K562 (cell line): Measurements from ENCODE around the gene CSDE1. TPM values are rescaled to one million over a fixed set of nuclear protein-coding genes. Genes with fewer than 3 reads are reported as not detected.

Experiments used
- ASH1L ChIP-seq: fragments of 450-650 bp; IDR thresholded peaks from 2 replicates; pipeline ENCODE4 v1.6.1; 2018; ENCODE audit warnings: borderline replicate concordance, mild to moderate bottlenecking, low read depth; ENCODE audit not compliant: partially characterized antibody
- CEBPG ChIP-seq, 3 experiments: fragments of 200-800 bp in 1 of 3; sonication (Bioruptor generic) in 1 of 3; sonication (generic) in 1 of 3; formaldehyde crosslinking in 1 of 3; IDR thresholded peaks in 2 of 3; conservative IDR thresholded peaks in 1 of 3; 2 replicates each; pipeline versions ENCODE4 v1.6.1 to v1.8.0; 2016 to 2022; ENCODE audit warnings: missing compliant biosample characterization in 2 of 3, missing genetic modification characterization in 2 of 3, mild to moderate bottlenecking in 1 of 3, missing genetic modification reagents in 1 of 3
- ELF4 ChIP-seq: fragments of 450-650 bp; formaldehyde crosslinking; IDR thresholded peaks from 2 replicates; pipeline ENCODE4 v1.4.0; 2022; ENCODE audit warnings: missing genetic modification characterization
- FOXM1 ChIP-seq, 2 experiments: fragments of 450-650 bp in 1 of 2; sonication (generic) in 1 of 2; formaldehyde crosslinking in 1 of 2; IDR thresholded peaks; 2 replicates each; pipeline versions ENCODE4 v1.6.1 to v1.9.0; 2017 to 2022; ENCODE audit warnings: low read depth in 2 of 2, mild to moderate bottlenecking in 2 of 2, missing genetic modification reagents in 1 of 2, moderate library complexity in 1 of 2
- HMGN3 ChIP-seq: IDR thresholded peaks from 2 replicates; pipeline ENCODE4 v1.6.1; 2011; ENCODE audit warnings: borderline replicate concordance, low read depth, mild to moderate bottlenecking, mixed read lengths, low read length; ENCODE audit not compliant: insufficient read length; ENCODE audit errors: extremely low read depth
- NELFE ChIP-seq: IDR thresholded peaks from 2 replicates; pipeline ENCODE4 v1.6.1; 2011; ENCODE audit warnings: mild to moderate bottlenecking; ENCODE audit not compliant: insufficient read depth, insufficient read length
- NFXL1 ChIP-seq: fragments of 450-650 bp; formaldehyde crosslinking; IDR thresholded peaks from 2 replicates; pipeline ENCODE4 v1.4.0; 2021; ENCODE audit warnings: mild to moderate bottlenecking
- PML ChIP-seq: IDR thresholded peaks from 2 replicates; pipeline ENCODE4 v1.6.1; 2012; ENCODE audit warnings: low read length, inconsistent platforms
- POLR2G ChIP-seq: fragments of 200-400 bp; formaldehyde crosslinking; IDR thresholded peaks from 2 replicates; pipeline ENCODE4 v1.6.1; 2017; ENCODE audit warnings: low read depth, mild to moderate bottlenecking, antibody characterized with exemption, low read length, moderate library complexity
- RCOR1 ChIP-seq, 2 experiments: IDR thresholded peaks; 2 replicates each; pipeline ENCODE4 v1.6.1; 2012; ENCODE audit warnings: low read depth in 2 of 2, low read length in 2 of 2, borderline replicate concordance in 1 of 2, improper control_type of control experiment in 1 of 2
- SMAD3 ChIP-seq: fragments of 450-650 bp; formaldehyde crosslinking; conservative IDR thresholded peaks from 2 replicates; pipeline ENCODE4 v1.4.0; 2020; ENCODE audit warnings: mild to moderate bottlenecking
- TFAM ChIP-seq: fragments of 250-450 bp; sonication (Bioruptor Pico); conservative IDR thresholded peaks from 2 replicates; pipeline ENCODE4 v1.5.0; 2021; ENCODE audit warnings: mild to moderate bottlenecking, moderate library complexity
- ZNF224 ChIP-seq: sonication (generic); formaldehyde crosslinking; IDR thresholded peaks from 2 replicates; pipeline ENCODE4 v1.8.0; 2022; ENCODE audit warnings: mild to moderate bottlenecking, missing genetic modification reagents
- polyA plus RNA-seq, 8 experiments: library from polyadenylated mRNA; depleted of rRNA in 4 of 8; stranded (reverse) in 5 of 8; unstranded in 3 of 8; fragments of >200 nt; fragmentation: Nextera tagmentation in 2 of 8; fragmentation: Illumina TruSeq in 1 of 8; extraction: Ambion mirVana in 2 of 8; extraction: Trizol in 1 of 8; gene quantifications; 2 replicates each; pipeline versions ENCODE4 v1.2.1 to v1.2.3, GENCODE V29; 2011 to 2014; ENCODE audit warnings: inconsistent platforms in 1 of 8, missing spikeins in 1 of 8
- total RNA-seq, 7 experiments: library from RNA; depleted of rRNA in 6 of 7; stranded (reverse); fragments of >200 nt in 6 of 7; fragmentation: Illumina TruSeq in 2 of 7; extraction: Trizol in 2 of 7; gene quantifications; 2 replicates each; pipeline versions ENCODE4 v1.2.1 to v1.2.3, GENCODE V29; 2011 to 2021; ENCODE audit warnings: low replicate concordance in 1 of 7
- TF ChIP-seq, protein P1 (sequence below): fragments of 450-650 bp; IDR thresholded peaks from 2 replicates; pipeline ENCODE4 v1.6.1; 2016; ENCODE audit warnings: mild to moderate bottlenecking, moderate library complexity

The CSDE1 gene
- total and polyA plus RNA-seq, 9 of the 15 experiments (the other 6 are each of a cell fraction or from before 2014, with no cell fraction given): 174 to 538 (median 403) TPM

GRCh38 chr1:114780344-114781226 lies 22.8 kb upstream of the CSDE1 start, which contains the start of gene SIKE1 (continued):
- TF ChIP-seq, protein P1, sequence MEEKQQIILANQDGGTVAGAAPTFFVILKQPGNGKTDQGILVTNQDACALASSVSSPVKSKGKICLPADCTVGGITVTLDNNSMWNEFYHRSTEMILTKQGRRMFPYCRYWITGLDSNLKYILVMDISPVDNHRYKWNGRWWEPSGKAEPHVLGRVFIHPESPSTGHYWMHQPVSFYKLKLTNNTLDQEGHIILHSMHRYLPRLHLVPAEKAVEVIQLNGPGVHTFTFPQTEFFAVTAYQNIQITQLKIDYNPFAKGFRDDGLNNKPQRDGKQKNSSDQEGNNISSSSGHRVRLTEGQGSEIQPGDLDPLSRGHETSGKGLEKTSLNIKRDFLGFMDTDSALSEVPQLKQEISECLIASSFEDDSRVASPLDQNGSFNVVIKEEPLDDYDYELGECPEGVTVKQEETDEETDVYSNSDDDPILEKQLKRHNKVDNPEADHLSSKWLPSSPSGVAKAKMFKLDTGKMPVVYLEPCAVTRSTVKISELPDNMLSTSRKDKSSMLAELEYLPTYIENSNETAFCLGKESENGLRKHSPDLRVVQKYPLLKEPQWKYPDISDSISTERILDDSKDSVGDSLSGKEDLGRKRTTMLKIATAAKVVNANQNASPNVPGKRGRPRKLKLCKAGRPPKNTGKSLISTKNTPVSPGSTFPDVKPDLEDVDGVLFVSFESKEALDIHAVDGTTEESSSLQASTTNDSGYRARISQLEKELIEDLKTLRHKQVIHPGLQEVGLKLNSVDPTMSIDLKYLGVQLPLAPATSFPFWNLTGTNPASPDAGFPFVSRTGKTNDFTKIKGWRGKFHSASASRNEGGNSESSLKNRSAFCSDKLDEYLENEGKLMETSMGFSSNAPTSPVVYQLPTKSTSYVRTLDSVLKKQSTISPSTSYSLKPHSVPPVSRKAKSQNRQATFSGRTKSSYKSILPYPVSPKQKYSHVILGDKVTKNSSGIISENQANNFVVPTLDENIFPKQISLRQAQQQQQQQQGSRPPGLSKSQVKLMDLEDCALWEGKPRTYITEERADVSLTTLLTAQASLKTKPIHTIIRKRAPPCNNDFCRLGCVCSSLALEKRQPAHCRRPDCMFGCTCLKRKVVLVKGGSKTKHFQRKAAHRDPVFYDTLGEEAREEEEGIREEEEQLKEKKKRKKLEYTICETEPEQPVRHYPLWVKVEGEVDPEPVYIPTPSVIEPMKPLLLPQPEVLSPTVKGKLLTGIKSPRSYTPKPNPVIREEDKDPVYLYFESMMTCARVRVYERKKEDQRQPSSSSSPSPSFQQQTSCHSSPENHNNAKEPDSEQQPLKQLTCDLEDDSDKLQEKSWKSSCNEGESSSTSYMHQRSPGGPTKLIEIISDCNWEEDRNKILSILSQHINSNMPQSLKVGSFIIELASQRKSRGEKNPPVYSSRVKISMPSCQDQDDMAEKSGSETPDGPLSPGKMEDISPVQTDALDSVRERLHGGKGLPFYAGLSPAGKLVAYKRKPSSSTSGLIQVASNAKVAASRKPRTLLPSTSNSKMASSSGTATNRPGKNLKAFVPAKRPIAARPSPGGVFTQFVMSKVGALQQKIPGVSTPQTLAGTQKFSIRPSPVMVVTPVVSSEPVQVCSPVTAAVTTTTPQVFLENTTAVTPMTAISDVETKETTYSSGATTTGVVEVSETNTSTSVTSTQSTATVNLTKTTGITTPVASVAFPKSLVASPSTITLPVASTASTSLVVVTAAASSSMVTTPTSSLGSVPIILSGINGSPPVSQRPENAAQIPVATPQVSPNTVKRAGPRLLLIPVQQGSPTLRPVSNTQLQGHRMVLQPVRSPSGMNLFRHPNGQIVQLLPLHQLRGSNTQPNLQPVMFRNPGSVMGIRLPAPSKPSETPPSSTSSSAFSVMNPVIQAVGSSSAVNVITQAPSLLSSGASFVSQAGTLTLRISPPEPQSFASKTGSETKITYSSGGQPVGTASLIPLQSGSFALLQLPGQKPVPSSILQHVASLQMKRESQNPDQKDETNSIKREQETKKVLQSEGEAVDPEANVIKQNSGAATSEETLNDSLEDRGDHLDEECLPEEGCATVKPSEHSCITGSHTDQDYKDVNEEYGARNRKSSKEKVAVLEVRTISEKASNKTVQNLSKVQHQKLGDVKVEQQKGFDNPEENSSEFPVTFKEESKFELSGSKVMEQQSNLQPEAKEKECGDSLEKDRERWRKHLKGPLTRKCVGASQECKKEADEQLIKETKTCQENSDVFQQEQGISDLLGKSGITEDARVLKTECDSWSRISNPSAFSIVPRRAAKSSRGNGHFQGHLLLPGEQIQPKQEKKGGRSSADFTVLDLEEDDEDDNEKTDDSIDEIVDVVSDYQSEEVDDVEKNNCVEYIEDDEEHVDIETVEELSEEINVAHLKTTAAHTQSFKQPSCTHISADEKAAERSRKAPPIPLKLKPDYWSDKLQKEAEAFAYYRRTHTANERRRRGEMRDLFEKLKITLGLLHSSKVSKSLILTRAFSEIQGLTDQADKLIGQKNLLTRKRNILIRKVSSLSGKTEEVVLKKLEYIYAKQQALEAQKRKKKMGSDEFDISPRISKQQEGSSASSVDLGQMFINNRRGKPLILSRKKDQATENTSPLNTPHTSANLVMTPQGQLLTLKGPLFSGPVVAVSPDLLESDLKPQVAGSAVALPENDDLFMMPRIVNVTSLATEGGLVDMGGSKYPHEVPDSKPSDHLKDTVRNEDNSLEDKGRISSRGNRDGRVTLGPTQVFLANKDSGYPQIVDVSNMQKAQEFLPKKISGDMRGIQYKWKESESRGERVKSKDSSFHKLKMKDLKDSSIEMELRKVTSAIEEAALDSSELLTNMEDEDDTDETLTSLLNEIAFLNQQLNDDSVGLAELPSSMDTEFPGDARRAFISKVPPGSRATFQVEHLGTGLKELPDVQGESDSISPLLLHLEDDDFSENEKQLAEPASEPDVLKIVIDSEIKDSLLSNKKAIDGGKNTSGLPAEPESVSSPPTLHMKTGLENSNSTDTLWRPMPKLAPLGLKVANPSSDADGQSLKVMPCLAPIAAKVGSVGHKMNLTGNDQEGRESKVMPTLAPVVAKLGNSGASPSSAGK: peak; percentile 80
- TF ChIP-seq TFAM (CRISPR knock-in tag) (no peak), NFXL1 (CRISPR knock-in tag) (no peak), RCOR1 (IDR thresholded peaks at IDR 0.05; ENCODE audit: borderline replicate concordance in 1 of 2, low read depth in 2 of 2, low read length in 2 of 2) (peak; percentile 8 to 55; a peak in 3 of 4 replicates), ELF4 (CRISPR knock-in tag) (0 out of 2 replicates have a peak, but pooled peaks have one; percentile 43), NELFE (no peak), POLR2G (peak; percentile 99), ZNF224 (no peak), CEBPG (CRISPR knock-in tag; IDR thresholded peaks at IDR 0.05) (no peak), CEBPG (tag; conservative IDR thresholded peaks at IDR 0.05 in 1 of 2, IDR thresholded peaks at IDR 0.05 in 1 of 2) (no peak), SMAD3 (CRISPR knock-in tag) (no peak), PML (peak; percentile 90), HMGN3 (peak; percentile 59), ASH1L (peak; percentile 35), FOXM1 (IDR thresholded peaks at IDR 0.05; ENCODE audit: low read depth) (0 out of 2 replicates have a peak, but pooled peaks have one; percentile 12), FOXM1 (CRISPR knock-in tag; IDR thresholded peaks at IDR 0.05; ENCODE audit: low read depth) (no peak)
